Peyer's patch (tissue), 4 donors: ENCODE data around the gene TRMT44. TPM values are rescaled to one million over a fixed set of nuclear protein-coding genes. Genes with fewer than 3 reads are reported as not detected.
A peak's percentile ranks its signal among the peaks of the same experiment; 100 is the strongest.

Experiments used
- DNase-seq, 3 donors: peaks; one replicate each; pipeline ENCODE4 v3.0.0-alpha.2; 2017 to 2019
- H3K27ac ChIP-seq, 4 donors: fragments of 200-600 bp; sonication (generic); one replicate each; pipeline ENCODE4 v1.5.1; 2016 to 2019
- H3K27me3 ChIP-seq, 2 donors: fragments of 200-600 bp; sonication (generic); one replicate each; pipeline ENCODE4 v1.5.1; 2019
- H3K36me3 ChIP-seq, 3 donors: fragments of 200-600 bp; sonication (generic); one replicate each; pipeline ENCODE4 v1.5.1; 2016 to 2019
- H3K4me1 ChIP-seq, 4 donors: fragments of 200-600 bp; sonication (generic); one replicate each; pipeline ENCODE4 v1.5.1; 2016 to 2019
- H3K4me3 ChIP-seq, 4 donors: fragments of 200-600 bp; sonication (generic); 1 replicate in 3 of 4; 2 replicates in 1 of 4; pipeline ENCODE4 v1.5.1; 2016 to 2019; ENCODE audit warnings: mild to moderate bottlenecking in 1 of 4
- H3K9me3 ChIP-seq, 4 donors: fragments of 200-600 bp; sonication (generic); one replicate each; pipeline ENCODE4 v1.5.1; 2016 to 2019; ENCODE audit warnings: mild to moderate bottlenecking in 1 of 4
- POLR2A ChIP-seq, 2 donors: fragments of 450-650 bp; IDR thresholded peaks; one replicate each; pipeline ENCODE4 v1.5.1; 2017; ENCODE audit warnings: antibody characterized with exemption in 2 of 2, mild to moderate bottlenecking in 2 of 2, moderate library complexity in 2 of 2
- total RNA-seq, 4 donors: library from RNA; depleted of rRNA; stranded (reverse); fragments of >200 nt; gene quantifications; one replicate each; pipeline ENCODE4 v1.1.0, GENCODE V29; 2016
- TF ChIP-seq, protein P1 (sequence below), 6 experiments: fragments of 450-650 bp in 4 of 6; fragments of 200-600 bp in 2 of 6; sonication (generic) in 1 of 6; IDR thresholded peaks; one replicate each; pipeline ENCODE4 v1.5.1; 2017 to 2019; ENCODE audit warnings: antibody characterized with exemption in 6 of 6, mild to moderate bottlenecking in 3 of 6, moderate library complexity in 1 of 6

Gene TRMT44
- total RNA-seq, 4 donors from 2014 or later, result 16.8 to 31.6 (median 28.1) TPM

GRCh38 chr4:8427262-8427661 lies 13.3 kb upstream of the TRMT44 start:
- H3K27ac ChIP-seq, result no peak overlapping the region
- no peaks in the 10 kb centered on the region for H3K9me3 ChIP-seq
- TF ChIP-seq, protein P1, sequence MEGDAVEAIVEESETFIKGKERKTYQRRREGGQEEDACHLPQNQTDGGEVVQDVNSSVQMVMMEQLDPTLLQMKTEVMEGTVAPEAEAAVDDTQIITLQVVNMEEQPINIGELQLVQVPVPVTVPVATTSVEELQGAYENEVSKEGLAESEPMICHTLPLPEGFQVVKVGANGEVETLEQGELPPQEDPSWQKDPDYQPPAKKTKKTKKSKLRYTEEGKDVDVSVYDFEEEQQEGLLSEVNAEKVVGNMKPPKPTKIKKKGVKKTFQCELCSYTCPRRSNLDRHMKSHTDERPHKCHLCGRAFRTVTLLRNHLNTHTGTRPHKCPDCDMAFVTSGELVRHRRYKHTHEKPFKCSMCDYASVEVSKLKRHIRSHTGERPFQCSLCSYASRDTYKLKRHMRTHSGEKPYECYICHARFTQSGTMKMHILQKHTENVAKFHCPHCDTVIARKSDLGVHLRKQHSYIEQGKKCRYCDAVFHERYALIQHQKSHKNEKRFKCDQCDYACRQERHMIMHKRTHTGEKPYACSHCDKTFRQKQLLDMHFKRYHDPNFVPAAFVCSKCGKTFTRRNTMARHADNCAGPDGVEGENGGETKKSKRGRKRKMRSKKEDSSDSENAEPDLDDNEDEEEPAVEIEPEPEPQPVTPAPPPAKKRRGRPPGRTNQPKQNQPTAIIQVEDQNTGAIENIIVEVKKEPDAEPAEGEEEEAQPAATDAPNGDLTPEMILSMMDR (IDR thresholded peaks at IDR 0.05), result no peak
- TF ChIP-seq POLR2A (IDR thresholded peaks at IDR 0.05), result no peak
- peaks cover 0 to 18% (median 7%) of the 10 kb centered on the region in 4 donors for H3K4me1 ChIP-seq
- DNase-seq, result no peak
- peak overlapping the region in 3 of 4 donors; percentile 85 to 95 (median 93) for H3K4me3 ChIP-seq
- H3K27me3 ChIP-seq, result no peaks in the 10 kb centered on the region
- peaks cover 0 to 5% (median 0%) of the 10 kb centered on the region in 3 donors for H3K36me3 ChIP-seq

DNA sequence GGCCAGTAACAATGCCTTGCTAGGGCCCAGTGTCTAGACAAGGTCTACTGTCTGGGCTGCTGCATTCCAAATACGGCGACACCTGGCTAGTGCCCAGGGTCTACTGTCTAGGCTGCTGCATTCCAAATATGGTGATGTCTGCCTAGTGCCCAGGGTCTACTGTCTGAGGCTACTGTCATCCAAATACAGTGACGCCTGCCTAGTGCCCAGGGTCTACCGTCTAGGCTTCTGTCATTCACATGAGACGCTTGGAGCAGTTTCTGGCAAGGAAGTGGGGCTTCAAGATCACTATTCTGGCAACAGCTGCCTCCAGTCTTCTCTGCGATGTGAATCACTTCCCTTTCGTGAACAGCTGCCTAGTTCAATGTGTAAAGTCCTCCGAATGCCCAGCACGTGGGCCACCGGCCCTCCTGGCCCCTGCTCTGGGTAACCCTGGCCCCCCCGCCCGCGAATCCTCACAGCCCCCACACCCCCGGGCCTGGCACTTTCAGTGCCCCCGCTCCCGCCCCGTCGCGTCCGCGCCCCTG lies 12.8 kb upstream of the TRMT44 start:
- peaks cover 0 to 5% (median 0%) of the 10 kb centered on the region in 3 donors for H3K36me3 ChIP-seq
- H3K27ac ChIP-seq, result peak overlapping the region; percentile 70 to 88 (median 86)
- no peaks in the 10 kb centered on the region for H3K9me3 ChIP-seq
- no peaks in the 10 kb centered on the region for H3K27me3 ChIP-seq
- peaks cover 0 to 18% (median 7%) of the 10 kb centered on the region in 4 donors for H3K4me1 ChIP-seq
- no peak for TF ChIP-seq POLR2A (IDR thresholded peaks at IDR 0.05)
- TF ChIP-seq, protein P1 (IDR thresholded peaks at IDR 0.05), result no peak
- peak overlapping the region; percentile 63 to 95 (median 89) for H3K4me3 ChIP-seq
- peak in 1 of 3 donors; percentile 28 for DNase-seq

DNA sequence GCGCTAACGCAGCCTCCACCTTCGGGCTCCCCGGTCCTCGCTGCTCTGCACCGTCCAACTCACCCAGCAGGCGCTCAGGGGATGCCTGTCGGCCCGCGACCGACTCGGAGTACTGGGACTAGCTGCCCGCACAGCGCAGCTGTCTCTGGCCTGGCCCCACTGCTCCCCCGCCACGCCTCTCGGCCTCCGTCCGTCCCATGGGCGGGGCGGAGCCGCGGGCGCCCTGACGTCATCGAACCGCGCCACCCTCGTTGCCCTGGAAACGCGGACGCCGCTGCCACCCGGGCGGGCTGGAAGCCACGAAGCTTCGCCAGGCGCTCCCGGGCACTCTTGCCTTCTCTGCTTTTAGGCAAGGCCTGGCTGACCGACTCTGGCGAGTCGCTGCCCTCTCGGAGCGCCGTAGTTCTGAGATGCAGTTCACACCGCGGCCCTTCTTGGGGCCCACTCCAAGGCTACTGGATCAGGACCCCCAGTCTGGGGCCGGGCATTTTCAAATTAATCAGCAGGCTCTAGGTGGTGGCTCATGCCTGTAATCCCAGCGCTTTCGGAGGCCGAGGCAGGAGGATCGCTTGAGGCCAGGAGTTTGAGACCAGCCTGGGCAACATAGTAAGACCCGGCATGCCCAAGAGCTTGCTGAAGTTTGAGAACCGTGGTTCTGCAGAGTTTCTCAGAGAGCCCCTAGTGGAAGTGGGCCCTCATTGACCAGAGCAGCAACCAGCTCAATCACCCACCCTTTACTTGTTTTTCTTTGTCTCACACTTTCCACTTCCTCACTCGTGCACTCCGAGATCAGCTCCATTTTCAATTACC lies 12.1 kb upstream of the TRMT44 start:
- Histone ChIP-seq H3K27me3 (no peaks in the 10 kb centered on the region), H3K9me3 (no peaks in the 10 kb centered on the region), H3K4me3 (peak overlapping the region; percentile 63 to 95 (median 89)), H3K4me1 (peaks cover 0 to 18% (median 7%) of the 10 kb centered on the region in 4 donors), H3K36me3 (peaks cover 0 to 5% (median 0%) of the 10 kb centered on the region in 3 donors), H3K27ac (peak overlapping the region; percentile 70 to 88 (median 86))
- peak; percentile 75 to 96 (median 92) for DNase-seq
- peak; percentile 57 to 63 for TF ChIP-seq POLR2A (IDR thresholded peaks at IDR 0.05)
- TF ChIP-seq, protein P1 (IDR thresholded peaks at IDR 0.05), result no peak

- Histone ChIP-seq H3K36me3 (no peaks in the 10 kb centered on the region), H3K27me3 (no peaks in the 10 kb centered on the region), H3K27ac (no peak overlapping the region), H3K9me3 (no peaks in the 10 kb centered on the region), H3K4me3 (no peak overlapping the region), H3K4me1 (peaks cover 0 to 42% (median 13%) of the 10 kb centered on the region in 4 donors)
- TF ChIP-seq POLR2A (IDR thresholded peaks at IDR 0.05), result no peak
- TF ChIP-seq, protein P1 (IDR thresholded peaks at IDR 0.05), result no peak
- no peak for DNase-seq
Measured at GRCh38 chr4:8431553-8431952, 9.0 kb upstream of the TRMT44 start.

GRCh38 chr4:8433136-8433535 lies 7.4 kb upstream of the TRMT44 start:
- H3K9me3 ChIP-seq, result no peaks in the 10 kb centered on the region
- H3K4me3 ChIP-seq, result no peak overlapping the region
- DNase-seq, result no peak
- TF ChIP-seq, protein P1 (IDR thresholded peaks at IDR 0.05), result no peak
- no peak for TF ChIP-seq POLR2A (IDR thresholded peaks at IDR 0.05)
- no peak overlapping the region for H3K27ac ChIP-seq
- peaks cover 0 to 44% (median 8%) of the 10 kb centered on the region in 4 donors for H3K4me1 ChIP-seq
- no peaks in the 10 kb centered on the region for H3K27me3 ChIP-seq
- no peaks in the 10 kb centered on the region for H3K36me3 ChIP-seq
